Kidney (tissue), 14 donors: Measurements from ENCODE around the gene ATP5F1D. TPM values are rescaled to one million over a fixed set of nuclear protein-coding genes. Genes with fewer than 3 reads are reported as not detected.
A peak's percentile ranks its signal among the peaks of the same experiment; 100 is the strongest.

Source experiments
- DNase-seq, 5 donors: peaks; one replicate each; pipeline ENCODE4 v3.0.0-alpha.2; 2013 to 2020
- FAIRE-seq: peaks from 2 replicates; lab custom pipeline; 2012; peaks lifted over from hg19 to GRCh38; lab: Jason Lieb, UNC
- H3K27ac ChIP-seq, 2 donors: one replicate each; pipeline ENCODE4 v1.7.0; 2013; ENCODE audit warnings: low read depth in 2 of 2, low read length in 2 of 2, inconsistent platforms in 1 of 2
- H3K27me3 ChIP-seq: one replicate; pipeline ENCODE4 v1.7.1; 2013; ENCODE audit warnings: low read length, inconsistent platforms; ENCODE audit not compliant: control insufficient read depth, insufficient read depth
- H3K36me3 ChIP-seq, 3 donors: one replicate each; pipeline versions ENCODE4 v1.7.0 to v1.7.1; 2013; ENCODE audit warnings: low read length in 3 of 3, control low read depth in 1 of 3, inconsistent platforms in 1 of 3; ENCODE audit not compliant: insufficient read depth in 3 of 3, control insufficient read depth in 2 of 3
- H3K4me1 ChIP-seq, 3 donors: one replicate each; pipeline versions ENCODE4 v1.7.0 to v1.7.1; 2013; ENCODE audit warnings: low read length in 3 of 3, inconsistent platforms in 1 of 3, low read depth in 1 of 3; ENCODE audit not compliant: control insufficient read depth in 2 of 3, insufficient read depth in 2 of 3
- H3K4me3 ChIP-seq, 3 donors: one replicate each; pipeline versions ENCODE4 v1.7.0 to v1.8.1; 2013; ENCODE audit warnings: low read length in 3 of 3, control low read depth in 1 of 3, inconsistent platforms in 1 of 3
- H3K9ac ChIP-seq, 3 donors: one replicate each; pipeline versions ENCODE4 v1.7.0 to v1.7.1; 2013; ENCODE audit warnings: low read length in 3 of 3, control low read depth in 1 of 3, inconsistent platforms in 1 of 3
- H3K9me3 ChIP-seq, 3 donors: one replicate each; pipeline versions ENCODE4 v1.7.0 to v1.7.1; 2013; ENCODE audit warnings: low read length in 3 of 3, control low read depth in 1 of 3, inconsistent platforms in 1 of 3; ENCODE audit not compliant: control insufficient read depth in 2 of 3, insufficient read depth in 1 of 3
- CTCF ChIP-seq: IDR thresholded peaks from 3 replicates; pipeline ENCODE4 v1.5.1; 2012; ENCODE audit warnings: mild to moderate bottlenecking, moderate library complexity, borderline replicate concordance; ENCODE audit not compliant: insufficient read depth; ENCODE audit errors: extremely low read depth
- intact Hi-C: fragments of 100-400 bp; cut with DNase I; formaldehyde crosslinking; loops from one replicate; pipeline ENCODE4 v1.11.1; 2022
- polyA plus RNA-seq: library from polyadenylated mRNA; stranded (reverse); fragments of 350-450 nt; fragmentation: Illumina TruSeq; extraction: RNeasy Lipid Tissue Mini Kit (QIAGEN cat#74804); gene quantifications from one replicate; pipeline ENCODE4 v1.2.3, GENCODE V29; 2014; ENCODE audit warnings: low read depth, low replicate concordance; ENCODE audit not compliant: insufficient read depth
- total RNA-seq: library from RNA; stranded (reverse); fragmentation: NEBNext Ultra II Directional; extraction: Animal tissue kit (Norgen Biotek cat#: 25700); gene quantifications from one replicate; pipeline ENCODE4 v1.2.1, GENCODE V29; 2021
- donor health status: control.
- donor health status: control.
- donor health status: control.
- donor health status: control.
- donor health status: control.
- donor health status: DM: yes; HTN: yes; CAD: no.
- donor health status: Normal renal cell carcinoma (clear cell type).

The ATP5F1D gene
- total and polyA plus RNA-seq, 2 donors from 2014 or later, result 183 to 641 TPM

DNA sequence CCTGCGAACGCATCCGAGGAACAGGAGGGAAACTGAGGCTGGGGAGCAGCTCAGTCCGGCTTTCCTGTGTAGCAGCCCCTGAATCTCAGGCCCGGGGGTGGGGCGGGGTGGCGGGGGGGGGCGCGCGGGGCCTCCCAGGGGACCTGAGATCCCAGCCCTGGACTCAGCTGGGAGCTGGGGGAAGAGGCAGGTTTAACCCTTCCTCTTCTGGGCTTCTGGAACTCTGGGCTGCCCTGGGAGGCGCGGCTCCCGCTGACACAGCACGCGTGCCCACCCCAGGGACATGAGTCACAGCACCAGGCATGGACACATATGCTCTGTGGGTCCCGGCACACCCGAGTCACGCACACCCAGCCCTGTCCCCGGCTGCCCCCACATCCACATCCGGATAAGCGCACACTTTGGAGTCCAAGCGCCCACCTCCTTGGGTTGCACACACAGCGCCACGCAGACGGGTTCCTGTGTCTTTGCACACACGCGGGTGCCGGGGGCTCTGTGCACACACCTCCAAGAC, 24.1 kb downstream of the ATP5F1D start:
- peak overlapping the region in 1 of 3 donors; percentile 47 for H3K4me3 ChIP-seq
- intact Hi-C loops, result no loop called here

DNA sequence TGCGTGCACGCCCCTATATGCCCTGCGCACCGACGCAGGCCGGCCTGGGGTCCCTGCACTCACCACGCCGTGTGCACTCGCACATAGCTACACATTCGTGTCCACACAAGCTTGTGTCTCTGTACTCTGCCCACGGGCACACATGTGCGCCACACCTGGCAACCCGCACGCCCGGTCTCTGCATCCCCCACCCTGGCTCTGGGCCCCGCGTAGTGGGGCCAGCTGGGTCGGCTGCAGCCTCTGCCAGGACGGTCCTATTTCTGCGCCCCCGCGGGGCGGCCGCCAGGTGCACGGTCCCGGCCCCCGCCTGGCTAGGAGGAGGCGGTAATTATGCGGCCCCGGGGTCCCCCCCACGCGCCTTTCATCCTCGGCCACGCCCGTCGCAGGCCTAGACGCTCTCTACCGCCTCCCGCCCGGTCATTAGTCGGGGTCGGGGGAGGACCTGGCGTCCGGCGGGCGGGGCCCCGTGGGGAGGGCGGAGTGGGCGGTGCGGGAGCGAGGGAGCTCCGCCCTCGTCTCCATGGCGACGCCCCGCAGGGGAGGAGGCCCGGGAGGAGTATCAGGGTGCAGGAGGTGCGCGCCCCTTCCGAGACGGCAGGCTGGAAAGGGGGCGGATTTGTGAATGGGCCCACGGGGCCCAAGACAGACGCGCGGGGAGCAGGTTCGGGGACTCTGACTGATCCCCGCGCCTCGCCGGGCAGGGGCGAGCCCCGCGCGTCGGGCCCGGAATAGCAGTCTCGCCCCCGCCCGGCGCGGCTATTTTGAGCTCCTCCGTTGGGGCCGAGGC, 24.8 kb downstream of the ATP5F1D start:
- Histone ChIP-seq H3K27ac (peak overlapping the region; percentile 71 to 81), H3K4me1 (peaks cover 3 to 62% (median 35%) of the 10 kb centered on the region in 3 donors), H3K9ac (no peak overlapping the region), H3K27me3 (no peaks in the 10 kb centered on the region), H3K9me3 (no peaks in the 10 kb centered on the region), H3K36me3 (peaks cover 3 to 5% (median 3%) of the 10 kb centered on the region in 3 donors), H3K4me3 (peak overlapping the region in 1 of 3 donors; percentile 51)
- intact Hi-C loops, result no loop called here
- peak; percentile 81 to 97 (median 90) for DNase-seq
- no peak for TF ChIP-seq CTCF
- no peak for FAIRE-seq

More for the DNA sequence above, 24.1 kb downstream of the ATP5F1D start:
- H3K27me3 ChIP-seq, result no peaks in the 10 kb centered on the region
- no peak overlapping the region for H3K9ac ChIP-seq
- H3K36me3 ChIP-seq, result no peaks in the 10 kb centered on the region
- DNase-seq, result peak in 3 of 5 donors; percentile 62 to 93 (median 82)
- H3K27ac ChIP-seq, result peak overlapping the region; percentile 71 to 81
- H3K9me3 ChIP-seq, result no peaks in the 10 kb centered on the region
- H3K4me1 ChIP-seq, result peaks cover 3 to 57% (median 31%) of the 10 kb centered on the region in 3 donors
- TF ChIP-seq CTCF, result no peak
- FAIRE-seq, result no peak

GRCh38 chr19:1266916-1267476, 25.4 kb downstream of the ATP5F1D start:
- H3K36me3 ChIP-seq, result peaks cover 3 to 11% (median 8%) of the 10 kb centered on the region in 3 donors
- DNase-seq (peak; percentile 76 to 91 (median 81)), FAIRE-seq (no peak)
- intact Hi-C loops, result no loop called here
- peak overlapping the region; percentile 71 to 81 for H3K27ac ChIP-seq
- H3K27me3 ChIP-seq, result no peaks in the 10 kb centered on the region
- peak overlapping the region in 1 of 3 donors; percentile 51 for H3K9ac ChIP-seq
- H3K4me1 ChIP-seq, result peaks cover 3 to 62% (median 34%) of the 10 kb centered on the region in 3 donors
- peak; percentile 99 for TF ChIP-seq CTCF
- H3K4me3 ChIP-seq, result peak overlapping the region in 2 of 3 donors; percentile 38 to 51
- no peaks in the 10 kb centered on the region for H3K9me3 ChIP-seq
